SK-N-SH (cell line): Measurements from ENCODE around the gene LMTK2. TPM values are rescaled to one million over a fixed set of nuclear protein-coding genes. Genes with fewer than 3 reads are reported as not detected.

Experiments used
- CTCF ChIA-PET: fragments of 300-600, 350-600 bp; formaldehyde crosslinking; extraction: SDS; loops from one replicate; lab custom pipeline; 2021; lab: Yijun Ruan, JAX
- POLR2A ChIA-PET: fragments of 350-600 bp; sonication (Branson Sonifier 250); formaldehyde crosslinking; extraction: SDS; loops from one replicate; lab custom pipeline; 2020; ENCODE audit warnings: antibody characterized with exemption, inconsistent platforms; lab: Yijun Ruan, JAX
- DNase-seq: peaks from one replicate; pipeline ENCODE4 v3.0.0; 2012
- H2AFZ ChIP-seq: fragments of 200-600 bp; sonication (generic); 2 replicates; pipeline ENCODE4 v1.8.1; 2016; ENCODE audit warnings: antibody characterized with exemption, mild to moderate bottlenecking, low read depth
- H3F3A ChIP-seq: fragments of 200-600 bp; sonication (generic); replicated peaks from 2 replicates; pipeline ENCODE3; 2016; ENCODE audit warnings: antibody characterized with exemption, mild to moderate bottlenecking; ENCODE audit not compliant: insufficient read depth
- H3K27ac ChIP-seq, 2 experiments: fragments of 200-500 bp in 1 of 2; fragments of 200-600 bp in 1 of 2; sonication (Bioruptor generic) in 1 of 2; sonication (generic), shearing (Covaris generic) in 1 of 2; 2 replicates each; pipeline versions ENCODE4 v1.5.1 to v1.6.1; 2014 to 2016; ENCODE audit warnings: low read depth in 2 of 2, inconsistent platforms in 1 of 2, low read length in 1 of 2, mild to moderate bottlenecking in 1 of 2, mixed read lengths in 1 of 2
- H3K27me3 ChIP-seq: fragments of 200-600 bp; sonication (generic), shearing (Covaris generic); 2 replicates; pipeline ENCODE4 v1.6.1; 2016; ENCODE audit warnings: mixed run types; ENCODE audit not compliant: insufficient read depth
- H3K36me3 ChIP-seq, 2 experiments: fragments of 200-500 bp in 1 of 2; fragments of 200-600 bp in 1 of 2; sonication (Bioruptor generic) in 1 of 2; sonication (generic) in 1 of 2; replicated peaks in 1 of 2; 2 replicates each; pipeline versions ENCODE3 to v1.5.1; 2014 to 2016; ENCODE audit warnings: low read length in 1 of 2, mild to moderate bottlenecking in 1 of 2; ENCODE audit not compliant: insufficient read depth in 2 of 2, control insufficient read depth in 1 of 2
- H3K4me1 ChIP-seq, 2 experiments: fragments of 200-500 bp in 1 of 2; fragments of 200-600 bp in 1 of 2; sonication (Bioruptor generic) in 1 of 2; sonication (generic), shearing (Covaris generic) in 1 of 2; 2 replicates each; pipeline versions ENCODE4 v1.5.1 to v1.6.1; 2014 to 2016; ENCODE audit warnings: low read depth in 1 of 2, low read length in 1 of 2, mixed run types in 1 of 2; ENCODE audit not compliant: insufficient read depth in 2 of 2, control insufficient read depth in 1 of 2
- H3K4me2 ChIP-seq: fragments of 200-600 bp; sonication (generic), shearing (Covaris generic); 2 replicates; pipeline ENCODE4 v1.6.1; 2017; ENCODE audit warnings: mixed run types
- H3K4me3 ChIP-seq, 2 experiments: fragments of 200-500 bp in 1 of 2; fragments of 200-600 bp in 1 of 2; sonication (Bioruptor generic) in 1 of 2; sonication (generic), shearing (Covaris generic) in 1 of 2; 2 replicates each; pipeline versions ENCODE4 v1.5.1 to v1.8.1; 2014 to 2016; ENCODE audit warnings: low read depth in 2 of 2, inconsistent platforms in 1 of 2, low read length in 1 of 2, mild to moderate bottlenecking in 1 of 2, mixed read lengths in 1 of 2, moderate library complexity in 1 of 2
- H3K79me2 ChIP-seq: fragments of 200-600 bp; sonication (generic); 2 replicates; pipeline ENCODE4 v1.8.1; 2017; ENCODE audit warnings: mild to moderate bottlenecking; ENCODE audit not compliant: insufficient read depth
- H3K9ac ChIP-seq: fragments of 200-600 bp; sonication (generic); 2 replicates; pipeline ENCODE4 v1.6.1; 2017; ENCODE audit warnings: mixed run types
- H3K9me2 ChIP-seq: fragments of 200-600 bp; sonication (generic); 2 replicates; pipeline ENCODE4 v1.6.1; 2017; ENCODE audit warnings: mixed run types
- H3K9me3 ChIP-seq: fragments of 200-600 bp; sonication (generic); 2 replicates; pipeline ENCODE4 v1.6.1; 2017; ENCODE audit warnings: mixed run types, mild to moderate bottlenecking, moderate library complexity
- H4K20me1 ChIP-seq: fragments of 200-600 bp; sonication (generic); 2 replicates; pipeline ENCODE4 v1.6.1; 2017; ENCODE audit warnings: mild to moderate bottlenecking, mixed run types; ENCODE audit not compliant: insufficient read depth
- ELF1 ChIP-seq: IDR thresholded peaks from 2 replicates; pipeline ENCODE4 v1.4.0; 2012
- EP300 ChIP-seq, 2 experiments: IDR thresholded peaks; 2 replicates each; pipeline versions ENCODE4 v1.4.0 to v1.6.1; 2012; ENCODE audit warnings: borderline replicate concordance in 1 of 2, low read depth in 1 of 2, low read length in 1 of 2
- FOXM1 ChIP-seq: IDR thresholded peaks from 2 replicates; pipeline ENCODE4 v1.4.0; 2012; ENCODE audit warnings: low read depth, mild to moderate bottlenecking
- GABPA ChIP-seq: IDR thresholded peaks from 2 replicates; pipeline ENCODE4 v1.4.0; 2012; ENCODE audit warnings: low read depth, mild to moderate bottlenecking
- JUND ChIP-seq: IDR thresholded peaks from 2 replicates; pipeline ENCODE4 v1.4.0; 2012
- MEF2A ChIP-seq: IDR thresholded peaks from 2 replicates; pipeline ENCODE4 v1.4.0; 2012; ENCODE audit warnings: low read depth, borderline replicate concordance
- MXI1 ChIP-seq: IDR thresholded peaks from 2 replicates; pipeline ENCODE4 v1.6.1; 2012; ENCODE audit warnings: mild to moderate bottlenecking, low read depth, low read length, improper control_type of control experiment
- NFIC ChIP-seq: IDR thresholded peaks from 2 replicates; pipeline ENCODE4 v1.4.0; 2012; ENCODE audit warnings: borderline replicate concordance
- NRF1 ChIP-seq: IDR thresholded peaks from 2 replicates; pipeline ENCODE4 v1.6.1; 2012; ENCODE audit warnings: low read depth, mild to moderate bottlenecking, low read length
- POLR2AphosphoS5 ChIP-seq: IDR thresholded peaks from 2 replicates; pipeline ENCODE4 v1.6.1; 2012; ENCODE audit warnings: low read depth, low read length
- RFX5 ChIP-seq: IDR thresholded peaks from 2 replicates; pipeline ENCODE4 v1.6.1; 2012; ENCODE audit warnings: mild to moderate bottlenecking, improper control_type of control experiment, low read length
- RXRA ChIP-seq: IDR thresholded peaks from 2 replicates; pipeline ENCODE4 v1.4.0; 2012; ENCODE audit warnings: low read depth, mild to moderate bottlenecking, borderline replicate concordance
- SIN3A ChIP-seq: IDR thresholded peaks from 2 replicates; pipeline ENCODE4 v1.6.1; 2012; ENCODE audit warnings: low read depth, mild to moderate bottlenecking, low read length, moderate library complexity, borderline replicate concordance
- SMC3 ChIP-seq: IDR thresholded peaks from 2 replicates; pipeline ENCODE4 v1.6.1; 2012; ENCODE audit warnings: low read depth, low read length, improper control_type of control experiment
- TAF1 ChIP-seq: IDR thresholded peaks from 2 replicates; pipeline ENCODE4 v1.6.1; 2012; ENCODE audit warnings: low read depth, mild to moderate bottlenecking, low read length, moderate library complexity, borderline replicate concordance
- TEAD4 ChIP-seq: IDR thresholded peaks from 2 replicates; pipeline ENCODE4 v1.4.0; 2012; ENCODE audit warnings: mild to moderate bottlenecking, borderline replicate concordance; ENCODE audit not compliant: insufficient read depth
- USF1 ChIP-seq: IDR thresholded peaks from 2 replicates; pipeline ENCODE4 v1.4.0; 2012; ENCODE audit warnings: low read depth, borderline replicate concordance
- ZBTB33 ChIP-seq: IDR thresholded peaks from 2 replicates; pipeline ENCODE4 v1.4.0; 2012; ENCODE audit warnings: low read depth, borderline replicate concordance
- WGBS: methylation state at CpG from one replicate; pipeline ENCODE4 v1.1.6; 2017; ENCODE audit warnings: low lambda C conversion rate; 5-methylcytosine and 5-hydroxymethylcytosine counted together
- polyA plus RNA-seq, 3 experiments: library from polyadenylated mRNA; depleted of rRNA; stranded (reverse); fragments of >200 nt; gene quantifications; 2 replicates each; pipeline ENCODE4 v1.2.3, GENCODE V29; 2012
- TF ChIP-seq, protein P1 (sequence below): fragments of 150-350 bp; IDR thresholded peaks from 2 replicates; pipeline ENCODE4 v1.6.1; 2016; ENCODE audit warnings: mild to moderate bottlenecking, low read depth, low read length

Gene LMTK2
- polyA plus RNA-seq, 1 of the 3 experiments (the other 2 are of a cell fraction): 9.0 TPM

DNA sequence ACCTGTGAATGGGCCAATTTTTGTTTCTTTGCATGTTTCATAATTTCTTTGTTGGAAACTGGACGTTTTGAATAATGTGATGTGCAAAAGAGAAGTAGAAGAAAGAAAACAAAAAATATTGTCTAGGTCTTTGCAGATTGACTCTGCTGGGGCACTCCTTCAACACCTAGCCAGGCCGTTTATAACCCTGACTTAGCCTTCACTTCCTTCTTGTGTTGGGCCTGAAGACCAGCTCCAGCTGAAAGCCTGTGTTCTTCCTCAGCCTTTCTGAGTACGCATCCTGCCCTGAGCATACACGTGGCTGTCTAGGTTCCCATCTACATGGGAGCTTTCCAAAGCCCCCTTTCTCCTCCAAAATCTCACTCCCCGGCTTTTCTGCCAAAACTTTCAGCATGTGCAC, 41.9 kb downstream of the LMTK2 start:
- Histone ChIP-seq H3F3A (no peaks in the 10 kb centered on the region), H3K4me3 (no peak overlapping the region), H3K4me2 (no peak overlapping the region), H3K27me3 (no peaks in the 10 kb centered on the region), H3K27ac (no peak overlapping the region), H4K20me1 (no peaks in the 10 kb centered on the region), H3K9me3 (no peaks in the 10 kb centered on the region), H3K9ac (no peak overlapping the region), H3K36me3 (peaks cover 15% of the 10 kb centered on the region in 2 experiments), H3K4me1 (no peaks in the 10 kb centered on the region), H3K9me2 (no peaks in the 10 kb centered on the region), H2AFZ (no peak overlapping the region), H3K79me2 (no peaks in the 10 kb centered on the region)
- DNase-seq: no peak
- WGBS: 90% methylated on average over 5 of the region's 5 CpGs
- no peak for TF ChIP-seq RXRA
- no peak for TF ChIP-seq MEF2A
- TF ChIP-seq EP300 (IDR thresholded peaks at IDR 0.05; ENCODE audit: borderline replicate concordance in 1 of 2, low read depth in 1 of 2, low read length in 1 of 2): no peak
- TF ChIP-seq JUND: no peak
- TF ChIP-seq POLR2AphosphoS5: no peak
- TF ChIP-seq GABPA: no peak
- ChIA-PET CTCF (interaction anchor here (0.9 to 5.0 kb wide), 6 partner anchors 10 to 135 kb away, joined by 3 to 51 read pairs (median 3); no protein-coding TSS in a partner anchor), POLR2A (no interaction called here)

DNA sequence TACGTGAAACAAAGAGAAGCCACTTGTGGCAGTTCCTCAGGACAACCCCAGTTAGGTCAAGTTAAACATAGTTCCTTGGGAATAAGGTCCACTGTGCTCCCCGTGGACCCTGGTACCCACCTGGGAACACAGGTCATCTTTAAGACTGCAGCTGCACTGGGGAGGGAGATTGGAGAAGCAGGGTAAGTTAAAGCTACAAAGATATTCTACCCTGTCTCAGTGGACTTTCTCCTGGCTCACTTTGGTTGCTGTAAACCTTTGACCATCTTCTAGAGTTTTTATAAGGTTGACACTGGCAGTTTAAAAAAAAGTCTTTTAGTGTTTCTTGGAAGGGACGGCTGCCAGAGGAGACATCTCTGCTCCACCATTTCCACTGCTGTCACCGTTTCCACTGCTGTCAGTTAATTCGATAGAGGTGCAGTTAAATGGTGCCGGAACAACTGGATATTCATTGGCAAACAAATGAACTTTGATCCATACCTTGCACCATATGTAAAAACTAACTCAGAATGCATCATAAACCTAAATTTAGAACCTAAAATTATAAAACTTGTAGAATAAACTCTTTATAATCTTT, 42.5 kb downstream of the LMTK2 start:
- no peak overlapping the region for H3K4me2 ChIP-seq
- no peak overlapping the region for H3K4me3 ChIP-seq
- H4K20me1 ChIP-seq: no peaks in the 10 kb centered on the region
- no peaks in the 10 kb centered on the region for H3K9me3 ChIP-seq
- TF ChIP-seq USF1 (no peak), FOXM1 (no peak), SMC3 (no peak)
- H3F3A ChIP-seq: no peaks in the 10 kb centered on the region
- H3K9me2 ChIP-seq: no peaks in the 10 kb centered on the region
- ChIA-PET POLR2A (no interaction called here), CTCF (interaction anchor here (0.9 to 5.0 kb wide), 7 partner anchors 10 to 135 kb away, joined by 3 to 51 read pairs (median 3); no protein-coding TSS in a partner anchor)
- H3K79me2 ChIP-seq: no peaks in the 10 kb centered on the region
- DNase-seq: no peak
- WGBS: 93% methylated on average over 6 of the region's 6 CpGs
- no peak overlapping the region for H2AFZ ChIP-seq
- peaks cover 15% of the 10 kb centered on the region in 2 experiments for H3K36me3 ChIP-seq
- no peaks in the 10 kb centered on the region for H3K4me1 ChIP-seq
- no peak overlapping the region for H3K27ac ChIP-seq
- H3K9ac ChIP-seq: no peak overlapping the region
- no peaks in the 10 kb centered on the region for H3K27me3 ChIP-seq

GRCh38 chr7:98151884-98152283, 45.2 kb downstream of the LMTK2 start:
- no peak overlapping the region for H3K27ac ChIP-seq
- H3K9ac ChIP-seq: no peak overlapping the region
- no peak overlapping the region for H3K4me2 ChIP-seq
- no peaks in the 10 kb centered on the region for H3K9me2 ChIP-seq
- WGBS: 96% methylated on average over 5 of the region's 5 CpGs
- no peak for DNase-seq
- no peak overlapping the region for H2AFZ ChIP-seq
- H3K79me2 ChIP-seq: no peaks in the 10 kb centered on the region
- no peaks in the 10 kb centered on the region for H4K20me1 ChIP-seq
- H3K36me3 ChIP-seq: peaks cover 6 to 27% of the 10 kb centered on the region in 2 experiments
- no peaks in the 10 kb centered on the region for H3F3A ChIP-seq
- no peaks in the 10 kb centered on the region for H3K4me1 ChIP-seq
- H3K4me3 ChIP-seq: no peak overlapping the region
- H3K27me3 ChIP-seq: no peaks in the 10 kb centered on the region
- ChIA-PET CTCF (interaction anchor here (1.5 to 5.0 kb wide), 4 partner anchors 10 to 138 kb away, joined by 3 to 51 read pairs (median 4); no protein-coding TSS in a partner anchor), POLR2A (no interaction called here)
- no peaks in the 10 kb centered on the region for H3K9me3 ChIP-seq
- TF ChIP-seq, protein P1, sequence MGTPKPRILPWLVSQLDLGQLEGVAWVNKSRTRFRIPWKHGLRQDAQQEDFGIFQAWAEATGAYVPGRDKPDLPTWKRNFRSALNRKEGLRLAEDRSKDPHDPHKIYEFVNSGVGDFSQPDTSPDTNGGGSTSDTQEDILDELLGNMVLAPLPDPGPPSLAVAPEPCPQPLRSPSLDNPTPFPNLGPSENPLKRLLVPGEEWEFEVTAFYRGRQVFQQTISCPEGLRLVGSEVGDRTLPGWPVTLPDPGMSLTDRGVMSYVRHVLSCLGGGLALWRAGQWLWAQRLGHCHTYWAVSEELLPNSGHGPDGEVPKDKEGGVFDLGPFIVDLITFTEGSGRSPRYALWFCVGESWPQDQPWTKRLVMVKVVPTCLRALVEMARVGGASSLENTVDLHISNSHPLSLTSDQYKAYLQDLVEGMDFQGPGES: no peak
- TF ChIP-seq JUND (no peak), ZBTB33 (no peak), TEAD4 (no peak), NFIC (no peak), FOXM1 (no peak), MEF2A (no peak), EP300 (IDR thresholded peaks at IDR 0.05; ENCODE audit: borderline replicate concordance in 1 of 2, low read depth in 1 of 2, low read length in 1 of 2) (no peak), MXI1 (no peak), NRF1 (no peak), RFX5 (no peak), SIN3A (no peak), GABPA (no peak), TAF1 (no peak), SMC3 (no peak), ELF1 (no peak)
